GM20000 (cell line): Measurements from ENCODE around the gene KRT81.
A peak's percentile ranks its signal among the peaks of the same experiment; 100 is the strongest.
"Not testable (repeated sequence)": the region's sequence is repeated elsewhere in the genome, so short reads cannot be mapped to it uniquely, and the experiment has no call there.

Experiments used
- DNase-seq: peaks from one replicate; pipeline ENCODE4 v3.0.0; 2012; ENCODE audit warnings: low spot score
- CTCF ChIP-seq: IDR thresholded peaks from 2 replicates; pipeline ENCODE4 v1.5.1; 2012; ENCODE audit warnings: mild to moderate bottlenecking, control low read depth; ENCODE audit errors: extremely low read depth, missing control alignments

Gene KRT81

GRCh38 chr12:52300796-52301691 lies 9.7 kb upstream of the KRT81 start:
- TF ChIP-seq CTCF, result no peak
- DNase-seq, result no peak

GRCh38 chr12:52298677-52299190 lies 7.4 kb upstream of the KRT81 start:
- no peak for DNase-seq
- TF ChIP-seq CTCF, result no peak

GRCh38 chr12:52296572-52297215 lies 5.4 kb upstream of the KRT81 start:
- DNase-seq, result no peak
- no peak for TF ChIP-seq CTCF

- no peak for TF ChIP-seq CTCF
- no peak for DNase-seq
Measured at GRCh38 chr12:52295663-52296062, 4.3 kb upstream of the KRT81 start.

GRCh38 chr12:52294803-52295202 lies 3.5 kb upstream of the KRT81 start:
- no peak for TF ChIP-seq CTCF

GRCh38 chr12:52293926-52294325 lies 2.6 kb upstream of the KRT81 start:
- no peak for DNase-seq
- TF ChIP-seq CTCF, result no peak

More at GRCh38 chr12:52294803-52295202, 3.5 kb upstream of the KRT81 start:
- no peak for DNase-seq

GRCh38 chr12:52290483-52291134 lies 725 bp downstream of the KRT81 start:
- not testable (repeated sequence) for DNase-seq

- peak; percentile 39 for DNase-seq
Measured at GRCh38 chr12:52287816-52288805, 3.2 kb downstream of the KRT81 start.

GRCh38 chr12:52286857-52287785 lies 4.2 kb downstream of the KRT81 start:
- not testable (repeated sequence) for DNase-seq
